Measurements from ENCODE around the gene PET117.
"Not testable (repeated sequence)": the region's sequence is repeated elsewhere in the genome, so short reads cannot be mapped to it uniquely, and the experiment has no call there.

PET117 gene, protein sequence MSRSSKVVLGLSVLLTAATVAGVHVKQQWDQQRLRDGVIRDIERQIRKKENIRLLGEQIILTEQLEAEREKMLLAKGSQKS

DNA sequence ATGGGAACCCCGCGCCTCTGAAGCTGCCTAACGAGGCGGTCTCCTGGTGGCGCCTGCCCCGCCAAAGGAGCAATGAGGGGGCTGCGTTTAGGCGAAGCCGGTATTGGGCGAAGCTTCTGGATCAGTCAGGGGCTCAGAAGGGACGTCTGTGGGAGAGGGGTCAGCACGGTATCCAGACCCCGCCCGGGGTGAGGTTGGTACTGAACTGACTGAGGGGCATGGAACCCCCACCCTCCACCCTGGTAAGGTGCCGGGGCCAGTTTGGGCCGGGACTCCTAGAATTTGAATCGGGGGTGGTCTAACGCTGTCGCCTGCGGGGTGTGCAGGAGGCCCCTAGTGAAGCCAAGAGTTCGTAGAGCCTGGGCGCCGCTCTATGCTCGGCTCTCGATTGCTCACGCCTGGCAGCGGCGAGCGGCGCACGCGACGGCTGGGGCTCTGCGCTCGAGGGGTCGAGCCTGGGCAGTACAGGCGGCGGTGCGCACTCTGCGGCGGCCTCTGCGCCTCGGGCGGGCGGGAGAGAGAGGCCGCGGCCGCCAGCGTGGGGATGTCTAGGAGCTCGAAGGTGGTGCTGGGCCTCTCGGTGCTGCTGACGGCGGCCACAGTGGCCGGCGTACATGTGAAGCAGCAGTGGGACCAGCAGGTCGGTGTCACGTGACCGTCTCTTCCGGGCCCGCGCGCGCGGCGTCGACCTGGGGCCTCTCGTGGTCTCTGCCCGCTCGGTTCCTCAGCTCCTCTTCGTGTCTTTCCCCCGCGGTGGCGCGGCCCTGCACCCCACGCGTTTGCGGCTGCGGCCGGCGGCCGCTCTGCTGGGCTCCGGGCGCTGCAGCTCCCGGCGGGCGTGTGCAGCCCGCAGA is at the start of gene PET117, which contains the start of gene KAT14:
Gene PET117 (plus strand): TSS at position 452 of the 854 bp plus-strand sequence. CDS start 93 bp downstream, at position 545.
Gene KAT14 (plus strand): TSS at position 452 of the 854 bp plus-strand sequence. CDS start 4,798 bp downstream, outside the sequence.
- DNase-seq (ENCODE audit: low spot score): peak; percentile 91
- TF ChIP-seq, protein P1, sequence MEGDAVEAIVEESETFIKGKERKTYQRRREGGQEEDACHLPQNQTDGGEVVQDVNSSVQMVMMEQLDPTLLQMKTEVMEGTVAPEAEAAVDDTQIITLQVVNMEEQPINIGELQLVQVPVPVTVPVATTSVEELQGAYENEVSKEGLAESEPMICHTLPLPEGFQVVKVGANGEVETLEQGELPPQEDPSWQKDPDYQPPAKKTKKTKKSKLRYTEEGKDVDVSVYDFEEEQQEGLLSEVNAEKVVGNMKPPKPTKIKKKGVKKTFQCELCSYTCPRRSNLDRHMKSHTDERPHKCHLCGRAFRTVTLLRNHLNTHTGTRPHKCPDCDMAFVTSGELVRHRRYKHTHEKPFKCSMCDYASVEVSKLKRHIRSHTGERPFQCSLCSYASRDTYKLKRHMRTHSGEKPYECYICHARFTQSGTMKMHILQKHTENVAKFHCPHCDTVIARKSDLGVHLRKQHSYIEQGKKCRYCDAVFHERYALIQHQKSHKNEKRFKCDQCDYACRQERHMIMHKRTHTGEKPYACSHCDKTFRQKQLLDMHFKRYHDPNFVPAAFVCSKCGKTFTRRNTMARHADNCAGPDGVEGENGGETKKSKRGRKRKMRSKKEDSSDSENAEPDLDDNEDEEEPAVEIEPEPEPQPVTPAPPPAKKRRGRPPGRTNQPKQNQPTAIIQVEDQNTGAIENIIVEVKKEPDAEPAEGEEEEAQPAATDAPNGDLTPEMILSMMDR (IDR thresholded peaks at IDR 0.05; ENCODE audit: extremely low read depth, missing control alignments): no peak

DNA sequence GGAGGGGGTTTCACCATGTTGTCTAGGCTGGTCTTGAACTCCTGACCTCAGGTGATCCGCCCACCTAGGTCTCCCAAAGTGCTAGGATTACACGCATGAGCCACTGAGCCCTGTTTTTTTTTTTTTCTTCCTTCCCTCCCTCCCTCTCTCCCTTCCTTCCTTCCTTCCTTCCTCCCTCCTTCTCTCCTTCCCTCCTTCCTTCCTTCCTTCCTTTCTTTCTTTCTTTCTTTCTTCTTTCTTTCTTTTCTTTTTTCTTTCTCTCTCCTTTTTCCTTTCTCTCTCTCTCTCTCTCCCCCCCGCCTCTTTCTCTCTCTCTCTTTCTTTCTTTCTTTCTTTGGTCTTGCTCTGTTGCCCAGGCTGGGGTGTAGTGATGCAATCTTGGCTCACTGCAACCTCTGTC is 49.4 kb upstream of the PET117 start:
- DNase-seq (ENCODE audit: low spot score): not testable (repeated sequence)

DNA sequence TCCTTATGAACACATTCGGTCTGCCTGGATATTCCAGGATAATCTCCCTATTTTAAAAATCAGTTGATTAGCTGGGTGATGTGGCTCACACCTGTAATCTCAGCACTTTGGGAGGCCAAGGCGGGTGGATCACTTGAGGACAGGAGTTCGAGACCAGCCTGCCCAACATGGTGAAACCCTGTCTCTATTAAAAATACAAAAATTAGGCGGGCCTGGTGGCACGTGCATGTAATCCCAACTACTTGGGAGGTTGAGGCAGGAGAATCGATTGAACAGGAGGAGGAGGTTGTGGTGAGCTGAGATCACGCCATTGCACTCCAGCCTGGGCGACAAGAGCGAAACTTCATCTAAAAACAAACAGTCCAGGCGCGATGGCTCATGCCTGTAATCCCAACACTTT is 48.8 kb upstream of the PET117 start:
- DNase-seq (ENCODE audit: low spot score): not testable (repeated sequence)

DNA sequence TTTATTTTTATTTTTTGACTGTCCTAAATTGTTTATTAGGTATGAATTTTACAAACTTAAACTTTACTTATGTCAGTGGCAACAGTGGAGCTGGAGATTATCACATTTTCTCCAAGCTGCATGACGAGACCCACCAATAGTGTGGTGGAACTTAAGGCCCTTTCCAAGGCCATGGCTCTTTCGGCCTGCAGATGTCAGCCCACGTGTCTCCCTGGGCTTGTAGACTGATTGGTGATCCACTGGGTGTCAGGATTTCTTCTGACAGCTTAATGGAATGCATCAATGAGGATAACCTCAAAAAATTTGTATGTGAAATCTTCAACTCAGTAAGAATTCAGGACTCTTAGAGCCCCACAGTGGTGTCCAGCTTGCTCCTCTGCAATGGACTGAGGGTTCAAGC is 47.6 kb upstream of the PET117 start:
- DNase-seq (ENCODE audit: low spot score): no peak
- TF ChIP-seq, protein P1 (IDR thresholded peaks at IDR 0.05; ENCODE audit: extremely low read depth, missing control alignments): no peak

GRCh38 chr20:18090477-18090876 is 47.2 kb upstream of the PET117 start:
- DNase-seq (ENCODE audit: low spot score): no peak
- TF ChIP-seq, protein P1 (IDR thresholded peaks at IDR 0.05; ENCODE audit: extremely low read depth, missing control alignments): no peak

- no peak for DNase-seq (ENCODE audit: low spot score)
- TF ChIP-seq, protein P1 (IDR thresholded peaks at IDR 0.05; ENCODE audit: extremely low read depth, missing control alignments): no peak
Observed at GRCh38 chr20:18091623-18092022, 46.0 kb upstream of the PET117 start.

DNA sequence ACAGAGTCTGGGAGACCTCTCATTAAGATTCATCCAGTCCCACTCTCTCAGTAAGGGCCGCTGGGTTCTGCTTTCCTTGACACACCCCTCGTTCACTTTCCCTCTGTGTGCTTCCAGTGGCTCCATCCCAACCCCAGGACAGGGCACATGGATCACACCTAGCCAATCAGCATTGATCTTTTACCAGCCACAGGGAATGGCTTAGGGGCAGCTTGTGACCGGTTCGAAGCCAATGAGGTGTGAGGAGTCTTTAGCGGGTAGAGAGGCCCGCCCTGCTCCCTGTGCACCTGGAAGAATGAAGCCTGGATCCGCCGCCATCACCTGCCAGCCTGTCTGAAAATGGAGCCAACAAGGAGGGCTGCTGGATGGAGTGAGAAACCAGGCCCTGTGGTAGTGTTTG is 44.8 kb upstream of the PET117 start:
- TF ChIP-seq, protein P1 (IDR thresholded peaks at IDR 0.05; ENCODE audit: extremely low read depth, missing control alignments): no peak
- DNase-seq (ENCODE audit: low spot score): no peak

DNA sequence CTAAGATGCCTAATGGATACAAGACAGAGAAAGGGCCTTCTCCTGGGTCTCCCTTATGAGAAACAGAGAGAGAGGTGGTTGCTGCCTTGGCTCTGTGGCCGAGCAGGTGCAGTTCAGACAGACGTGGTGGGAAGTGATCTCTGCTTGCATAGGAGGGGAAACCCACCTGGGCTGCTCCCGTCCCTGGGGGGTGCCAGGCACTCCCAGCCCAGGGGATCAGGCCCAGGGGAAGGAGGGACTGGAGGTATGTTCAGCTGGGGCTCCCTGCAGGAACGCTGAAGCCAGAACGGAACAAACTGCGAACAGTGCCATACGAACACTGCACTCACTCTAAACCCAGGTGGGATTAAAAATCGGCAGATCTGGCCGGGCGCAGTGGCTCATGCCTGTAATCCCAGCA is 44.3 kb upstream of the PET117 start:
- TF ChIP-seq, protein P1 (IDR thresholded peaks at IDR 0.05; ENCODE audit: extremely low read depth, missing control alignments): no peak
- DNase-seq (ENCODE audit: low spot score): no peak

Data from GM20000 (cell line).